B cell (primary cell): ENCODE measurements around the gene CD200R1L. TPM values are rescaled to one million over a fixed set of nuclear protein-coding genes. Genes with fewer than 3 reads are reported as not detected.

ENCODE experiments used
- ATAC-seq: fragments of 200-7000 bp; cut with Tn5 transposase; one replicate; pipeline ENCODE4 v1.10.0; 2021; ENCODE audit warnings: low read depth, mild to moderate bottlenecking, moderate number of reproducible peaks, moderate library complexity
- CTCF ChIA-PET: fragments of 350-600 bp; sonication (Branson Sonifier 250); formaldehyde crosslinking; loops from one replicate; lab custom pipeline; 2021; ENCODE audit warnings: antibody characterized with exemption, inconsistent platforms; lab: Charles Lee
- POLR2A ChIA-PET: fragments of 350-600 bp; sonication (Branson Sonifier 250); formaldehyde crosslinking; loops from one replicate; lab custom pipeline; 2021; ENCODE audit warnings: antibody characterized with exemption; lab: Charles Lee
- DNase-seq: peaks from one replicate; pipeline ENCODE4 v3.0.0; 2013
- H2AFZ ChIP-seq: 2 replicates; pipeline ENCODE4 v1.6.1; 2012; ENCODE audit warnings: mild to moderate bottlenecking, low read depth, low read length; ENCODE audit not compliant: insufficient read depth, poor library complexity, severe bottlenecking
- H3K27ac ChIP-seq, 2 donors: 1 replicate in 1 of 2; 2 replicates in 1 of 2; pipeline ENCODE4 v1.5.1; 2012 to 2013; ENCODE audit warnings: low read length in 2 of 2, mild to moderate bottlenecking in 2 of 2, moderate library complexity in 1 of 2
- H3K27me3 ChIP-seq, 4 experiments: fragments of 200-600 bp in 1 of 4; sonication (generic) in 1 of 4; replicated peaks in 1 of 4; 1 replicate in 2 of 4; 2 replicates in 2 of 4; pipeline versions ENCODE4 v1.6.1 to v1.7.0; 2013 to 2016; ENCODE audit warnings: low read length in 3 of 4, mild to moderate bottlenecking in 2 of 4, mixed read lengths in 1 of 4, moderate library complexity in 1 of 4; ENCODE audit not compliant: insufficient read depth in 4 of 4, control insufficient read depth in 3 of 4; ENCODE audit errors: control extremely low read depth in 1 of 4
- H3K36me3 ChIP-seq, 2 experiments: replicated peaks in 1 of 2; 1 replicate in 1 of 2; 2 replicates in 1 of 2; pipeline versions ENCODE4 v1.6.1 to v1.7.1; 2013; ENCODE audit warnings: low read length in 1 of 2; ENCODE audit not compliant: insufficient read depth in 2 of 2, control insufficient read depth in 1 of 2; ENCODE audit errors: control extremely low read depth in 1 of 2, extremely low read depth in 1 of 2
- H3K4me1 ChIP-seq, 2 donors: fragments of 200-600 bp in 1 of 2; sonication (generic) in 1 of 2; 1 replicate in 1 of 2; 2 replicates in 1 of 2; pipeline versions ENCODE4 v1.5.1 to v1.6.1; 2013 to 2017; ENCODE audit warnings: low read length in 2 of 2; ENCODE audit not compliant: control insufficient read depth in 2 of 2, insufficient read depth in 2 of 2
- H3K4me2 ChIP-seq: replicated peaks from 2 replicates; pipeline ENCODE3; 2012; ENCODE audit warnings: mild to moderate bottlenecking, low read depth, low read length; ENCODE audit not compliant: poor library complexity, severe bottlenecking
- H3K4me3 ChIP-seq, 5 experiments: fragments of 200-600 bp in 1 of 5; sonication (generic) in 1 of 5; 1 replicate in 3 of 5; 2 replicates in 2 of 5; pipeline versions ENCODE4 v1.5.1 to v1.7.0; 2011 to 2016; ENCODE audit warnings: low read length in 4 of 5, mild to moderate bottlenecking in 4 of 5, low read depth in 2 of 5, control low read depth in 1 of 5, moderate library complexity in 1 of 5; ENCODE audit not compliant: insufficient read depth in 1 of 5; ENCODE audit errors: control extremely low read depth in 1 of 5, extremely low read depth in 1 of 5
- H3K79me2 ChIP-seq: fragments of 200-600 bp; sonication (generic); one replicate; pipeline ENCODE4 v1.6.0; 2016; ENCODE audit warnings: low read length; ENCODE audit not compliant: control insufficient read depth, insufficient read depth
- H3K9ac ChIP-seq: fragments of 200-600 bp; sonication (generic); 2 replicates; pipeline ENCODE4 v1.6.1; 2017; ENCODE audit warnings: mild to moderate bottlenecking, low read length, moderate library complexity
- H3K9me3 ChIP-seq, 3 donors: one replicate each; pipeline versions ENCODE4 v1.6.1 to v1.7.1; 2013; ENCODE audit warnings: low read length in 2 of 3; ENCODE audit not compliant: control insufficient read depth in 2 of 3, insufficient read depth in 1 of 3; ENCODE audit errors: control extremely low read depth in 1 of 3
- H4K20me1 ChIP-seq: 2 replicates; pipeline ENCODE4 v1.6.0; 2012; ENCODE audit warnings: mild to moderate bottlenecking, low read length; ENCODE audit not compliant: insufficient read depth, control insufficient read depth, poor library complexity, severe bottlenecking
- H3K27ac Mint-ChIP-seq: one replicate; pipeline ENCODE4 v1.8.0; 2021; ENCODE audit warnings: mixed read lengths
- H3K27me3 Mint-ChIP-seq: one replicate; pipeline ENCODE4 v1.8.0; 2021; ENCODE audit warnings: mixed read lengths
- H3K4me1 Mint-ChIP-seq: one replicate; pipeline ENCODE4 v1.8.0; 2021; ENCODE audit warnings: mixed read lengths
- H3K4me3 Mint-ChIP-seq: one replicate; pipeline ENCODE4 v1.8.0; 2021; ENCODE audit warnings: mixed read lengths
- H3K9me3 Mint-ChIP-seq: one replicate; pipeline ENCODE4 v1.8.0; 2022; ENCODE audit warnings: mixed read lengths; ENCODE audit not compliant: insufficient read depth
- EZH2 ChIP-seq: IDR thresholded peaks from 2 replicates; pipeline ENCODE4 v1.6.1; 2012; ENCODE audit warnings: borderline replicate concordance, low read depth, mild to moderate bottlenecking, moderate library complexity, low read length; ENCODE audit not compliant: insufficient read depth, poor library complexity, severe bottlenecking
- WGBS: methylation state at CpG from one replicate; pipeline ENCODE4 v1.1.5; 2013; ENCODE audit warnings: missing lambda C conversion rate; ENCODE audit not compliant: insufficient coverage; 5-methylcytosine and 5-hydroxymethylcytosine counted together
- intact Hi-C: fragments of 100-400 bp; cut with micrococcal nuclease; formaldehyde crosslinking; loops from one replicate; pipeline ENCODE4 v1.10.0; 2022
- polyA plus RNA-seq: library from polyadenylated mRNA; depleted of rRNA; stranded (reverse); fragments of >200 nt; gene quantifications from 2 replicates; pipeline ENCODE4 v1.2.3, GENCODE V29; 2012
- total RNA-seq, 2 donors: library from RNA; stranded (reverse); fragments of 120-200 nt in 1 of 2; gene quantifications; 1 replicate in 1 of 2; 2 replicates in 1 of 2; pipeline versions ENCODE4 v1.2.3 to v1.2.4, GENCODE V29; 2013 to 2022
- TF ChIP-seq, protein P1 (sequence below): fragments of 200-600 bp; IDR thresholded peaks from one replicate; pipeline ENCODE4 v1.8.0; 2022; ENCODE audit warnings: antibody characterized with exemption, mild to moderate bottlenecking

Gene CD200R1L
- total and polyA plus RNA-seq, 2 donors (not counting 1 experiment from before 2014, with no cell fraction given): not detected

DNA sequence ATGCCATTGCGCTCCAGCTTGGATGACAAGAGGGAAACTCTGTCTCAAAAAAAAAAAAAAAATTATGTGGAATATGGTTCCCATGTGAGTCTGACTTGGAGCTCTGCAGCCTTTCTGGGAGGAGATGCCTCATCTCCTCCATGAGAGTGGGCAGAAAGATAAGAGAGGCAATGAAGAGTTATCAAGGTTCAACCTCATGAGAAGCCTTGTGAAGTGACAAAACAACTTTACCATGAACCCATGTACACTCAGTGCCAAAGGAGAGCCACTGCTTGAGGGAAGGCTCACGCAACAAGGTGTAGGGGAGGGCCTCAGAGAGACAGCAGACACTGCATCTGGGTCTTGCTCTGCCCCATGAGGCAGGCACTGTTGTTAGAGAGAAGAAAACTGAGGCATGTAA is 75.7 kb downstream of the CD200R1L start:
- Histone ChIP-seq H3K9ac (no peak overlapping the region), H3K79me2 (no peaks in the 10 kb centered on the region), H3K36me3 (no peaks in the 10 kb centered on the region), H3K4me2 (no peak overlapping the region), H3K27me3 (no peaks in the 10 kb centered on the region), H3K4me3 (no peak overlapping the region), H3K9me3 (no peaks in the 10 kb centered on the region), H4K20me1 (no peaks in the 10 kb centered on the region), H3K27ac (no peak overlapping the region), H2AFZ (no peak overlapping the region), H3K4me1 (peaks cover 36 to 53% of the 10 kb centered on the region in 2 donors)
- ATAC-seq (no peak), DNase-seq (no peak)
- WGBS: 100% methylated on average over 1 of the region's 2 CpGs
- Mint-ChIP-seq H3K27ac (no peak overlapping the region), H3K27me3 (no peaks in the 10 kb centered on the region), H3K4me1 (peaks cover 60% of the 10 kb centered on the region), H3K4me3 (no peak overlapping the region), H3K9me3 (peaks cover 2% of the 10 kb centered on the region)
- ChIA-PET POLR2A (no interaction called here), CTCF (interaction anchor here (1.0 kb wide), 1 partner anchor 10 kb away, joined by 3 read pairs; no protein-coding TSS in a partner anchor)
- intact Hi-C loops: no loop called here
- TF ChIP-seq EZH2: no peak
- TF ChIP-seq, protein P1, sequence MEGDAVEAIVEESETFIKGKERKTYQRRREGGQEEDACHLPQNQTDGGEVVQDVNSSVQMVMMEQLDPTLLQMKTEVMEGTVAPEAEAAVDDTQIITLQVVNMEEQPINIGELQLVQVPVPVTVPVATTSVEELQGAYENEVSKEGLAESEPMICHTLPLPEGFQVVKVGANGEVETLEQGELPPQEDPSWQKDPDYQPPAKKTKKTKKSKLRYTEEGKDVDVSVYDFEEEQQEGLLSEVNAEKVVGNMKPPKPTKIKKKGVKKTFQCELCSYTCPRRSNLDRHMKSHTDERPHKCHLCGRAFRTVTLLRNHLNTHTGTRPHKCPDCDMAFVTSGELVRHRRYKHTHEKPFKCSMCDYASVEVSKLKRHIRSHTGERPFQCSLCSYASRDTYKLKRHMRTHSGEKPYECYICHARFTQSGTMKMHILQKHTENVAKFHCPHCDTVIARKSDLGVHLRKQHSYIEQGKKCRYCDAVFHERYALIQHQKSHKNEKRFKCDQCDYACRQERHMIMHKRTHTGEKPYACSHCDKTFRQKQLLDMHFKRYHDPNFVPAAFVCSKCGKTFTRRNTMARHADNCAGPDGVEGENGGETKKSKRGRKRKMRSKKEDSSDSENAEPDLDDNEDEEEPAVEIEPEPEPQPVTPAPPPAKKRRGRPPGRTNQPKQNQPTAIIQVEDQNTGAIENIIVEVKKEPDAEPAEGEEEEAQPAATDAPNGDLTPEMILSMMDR: no peak

DNA sequence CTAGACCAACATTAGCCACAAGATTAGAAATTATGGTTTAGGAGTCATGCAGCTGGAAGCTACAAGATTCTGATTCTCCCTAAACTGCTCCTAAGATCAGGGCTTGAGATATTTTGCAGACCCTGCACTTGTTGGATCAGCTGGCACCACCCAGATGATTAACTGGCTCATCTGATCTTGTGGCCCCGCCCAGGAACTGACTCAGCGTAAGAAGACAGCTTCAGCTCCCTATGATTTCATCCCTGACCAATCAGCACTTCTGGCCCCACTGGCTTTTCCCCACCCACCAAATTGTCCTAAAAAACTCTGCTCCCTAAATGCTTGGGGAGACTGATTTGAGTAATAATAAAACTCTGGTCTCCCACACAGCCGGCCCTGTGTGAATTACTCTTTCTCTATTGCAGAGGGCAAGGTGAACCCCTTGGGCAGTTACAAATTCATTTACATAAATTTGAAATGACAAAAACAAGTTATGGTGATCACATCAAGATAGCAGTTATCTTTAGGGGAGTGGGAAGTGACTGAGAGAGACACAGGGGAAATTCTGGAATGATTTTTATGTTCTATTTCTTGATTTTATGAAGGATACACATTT is 76.5 kb downstream of the CD200R1L start:
- peaks cover 28 to 44% of the 10 kb centered on the region in 2 donors for H3K4me1 ChIP-seq
- H3K36me3 ChIP-seq: no peaks in the 10 kb centered on the region
- ChIA-PET CTCF (interaction anchor here (1.0 to 1.6 kb wide), 2 partner anchors 10 to 11 kb away, joined by 3 read pairs; no protein-coding TSS in a partner anchor), POLR2A (no interaction called here)
- H3K79me2 ChIP-seq: no peaks in the 10 kb centered on the region
- Mint-ChIP-seq H3K27ac (no peak overlapping the region), H3K27me3 (no peaks in the 10 kb centered on the region), H3K9me3 (peaks cover 2% of the 10 kb centered on the region), H3K4me1 (peaks cover 53% of the 10 kb centered on the region), H3K4me3 (no peak overlapping the region)
- H3K4me3 ChIP-seq: no peak overlapping the region
- TF ChIP-seq, protein P1: no peak
- TF ChIP-seq EZH2: no peak
- no peaks in the 10 kb centered on the region for H4K20me1 ChIP-seq
- ATAC-seq (no peak), DNase-seq (no peak)
- no peaks in the 10 kb centered on the region for H3K27me3 ChIP-seq
- 79% methylated on average over 2 of the region's 3 CpGs for WGBS
- H3K27ac ChIP-seq: no peak overlapping the region
- no peaks in the 10 kb centered on the region for H3K9me3 ChIP-seq
- no peak overlapping the region for H3K9ac ChIP-seq
- no peak overlapping the region for H2AFZ ChIP-seq
- H3K4me2 ChIP-seq: no peak overlapping the region
- intact Hi-C loops: no loop called here
